NOMO-1 treated with DMSO at 0.1 percent for 48 hours (cell line): ENCODE measurements around the gene PAX3.

Experiments used
- DNase-seq: peaks from one replicate; lab custom pipeline; 2025; ENCODE audit not compliant: unreplicated experiment; lab: John Stamatoyannopoulos, UW

Gene PAX3

GRCh38 chr2:222311319-222311977 is 12.7 kb upstream of the PAX3 start:
- no peak for DNase-seq

GRCh38 chr2:222310747-222311318 is 12.0 kb upstream of the PAX3 start:
- DNase-seq = no peak

GRCh38 chr2:222309766-222310165 is 11.0 kb upstream of the PAX3 start:
- no peak for DNase-seq

- DNase-seq = no peak
Observed at GRCh38 chr2:222309361-222309760, 10.6 kb upstream of the PAX3 start.

GRCh38 chr2:222307978-222308730 is 9.4 kb upstream of the PAX3 start:
- DNase-seq = no peak

- no peak for DNase-seq
Observed at GRCh38 chr2:222307143-222307756, 8.5 kb upstream of the PAX3 start.

- DNase-seq = no peak
Observed at GRCh38 chr2:222306393-222307142, 7.8 kb upstream of the PAX3 start.

GRCh38 chr2:222305516-222306392 is 7.0 kb upstream of the PAX3 start:
- no peak for DNase-seq

GRCh38 chr2:222304737-222305515 is 6.1 kb upstream of the PAX3 start:
- no peak for DNase-seq

- no peak for DNase-seq
Observed at GRCh38 chr2:222303828-222304736, 5.3 kb upstream of the PAX3 start.

- DNase-seq = no peak
Observed at GRCh38 chr2:222303045-222303827, 4.4 kb upstream of the PAX3 start.

GRCh38 chr2:222302178-222303018 is 3.6 kb upstream of the PAX3 start:
- no peak for DNase-seq

GRCh38 chr2:222301796-222302118 is 3.0 kb upstream of the PAX3 start:
- DNase-seq = no peak

GRCh38 chr2:222301053-222301795 is 2.4 kb upstream of the PAX3 start:
- DNase-seq = no peak

- DNase-seq = no peak
Observed at GRCh38 chr2:222300726-222301052, 1.9 kb upstream of the PAX3 start.
